Activated B cell treated with CpG ODN at 0.5 μM for 24 hours (primary cell): ENCODE data around the gene PDCD4. TPM values are rescaled to one million over a fixed set of nuclear protein-coding genes. Genes with fewer than 3 reads are reported as not detected.

ENCODE experiments used
- ATAC-seq: fragments of 200-7000 bp; cut with Tn5 transposase; one replicate; pipeline ENCODE4 v1.10.0; 2021; ENCODE audit warnings: low read depth, mild to moderate bottlenecking, moderate library complexity
- CTCF ChIA-PET: fragments of 350-600 bp; sonication (Branson Sonifier 250); formaldehyde crosslinking; loops from one replicate; lab custom pipeline; 2021; ENCODE audit warnings: antibody characterized with exemption; lab: Charles Lee
- POLR2A ChIA-PET: fragments of 350-600 bp; sonication (Branson Sonifier 250); formaldehyde crosslinking; loops from one replicate; lab custom pipeline; 2021; ENCODE audit warnings: antibody characterized with exemption; lab: Charles Lee
- DNase-seq: peaks from one replicate; pipeline ENCODE4 v3.0.0; 2022
- H3K27ac Mint-ChIP-seq: one replicate; pipeline ENCODE4 v1.8.0; 2020; ENCODE audit warnings: mixed read lengths
- H3K27me3 Mint-ChIP-seq: one replicate; pipeline ENCODE4 v1.8.0; 2021; ENCODE audit warnings: mixed read lengths
- H3K36me3 Mint-ChIP-seq: one replicate; pipeline ENCODE4 v1.8.0; 2021; ENCODE audit warnings: low read depth, mixed read lengths
- H3K4me1 Mint-ChIP-seq: one replicate; pipeline ENCODE4 v1.8.0; 2021; ENCODE audit warnings: mixed read lengths
- H3K4me3 Mint-ChIP-seq: one replicate; pipeline ENCODE4 v1.8.0; 2020; ENCODE audit warnings: mild to moderate bottlenecking, mixed read lengths
- H3K9me3 Mint-ChIP-seq: one replicate; pipeline ENCODE4 v1.8.0; 2020; ENCODE audit warnings: mixed read lengths
- CTCF ChIP-seq: fragments of 200-600 bp; IDR thresholded peaks from one replicate; pipeline ENCODE4 v1.8.0; 2022; ENCODE audit warnings: antibody characterized with exemption, mild to moderate bottlenecking
- intact Hi-C: fragments of 100-400 bp; cut with micrococcal nuclease; formaldehyde crosslinking; loops from one replicate; pipeline ENCODE4 v1.15.1; 2024
- total RNA-seq: library from RNA; stranded (reverse); gene quantifications from 2 replicates; pipeline ENCODE4 v1.2.3, GENCODE V29; 2022

Gene PDCD4
- total RNA-seq, 1 donor from 2014 or later, result 143 TPM

- intact Hi-C loops, result no loop called here
- ATAC-seq, result no peak
Measured at GRCh38 chr10:110947061-110947595, 75.4 kb downstream of the PDCD4 start.

More at GRCh38 chr10:110947061-110947595, 75.4 kb downstream of the PDCD4 start:
- no peak for TF ChIP-seq CTCF
- ChIA-PET CTCF (no interaction called here), POLR2A (interaction anchor here (0.8 kb wide), 2 partner anchors 11 to 28 kb away, joined by 3 to 4 read pairs; partner anchors contain the start of genes BBIP1 and SHOC2)
- Mint-ChIP-seq H3K27me3 (no peaks in the 10 kb centered on the region), H3K9me3 (peaks cover 7% of the 10 kb centered on the region), H3K4me1 (peaks cover 77% of the 10 kb centered on the region), H3K36me3 (peaks cover 79% of the 10 kb centered on the region), H3K27ac (peak overlapping the region; percentile 10), H3K4me3 (no peak overlapping the region)
- DNase-seq, result no peak

Other genes starting within 250 kb of the PDCD4 start
- 0.02 TPM in 2 replicates for gene RBM20, start 227.6 kb upstream of the PDCD4 start, total RNA-seq
- 28.4 and 29.0 TPM in 2 replicates for gene BBIP1, start 47.3 kb downstream of the PDCD4 start, total RNA-seq
- gene SHOC2, start 47.7 kb downstream of the PDCD4 start, total RNA-seq, result 92.7 and 106 TPM in 2 replicates
- not detected in 2 replicates for gene ADRA2A, start 205.1 kb downstream of the PDCD4 start, total RNA-seq